Naive thymus-derived CD4-positive, alpha-beta T cell (primary cell): ENCODE data around the gene HDHD5. TPM values are rescaled to one million over a fixed set of nuclear protein-coding genes. Genes with fewer than 3 reads are reported as not detected.
A peak's percentile ranks its signal among the peaks of the same experiment; 100 is the strongest.

Source experiments
- ATAC-seq: fragments of 150-1000 bp; cut with Tn5 transposase; 2 replicates; pipeline ENCODE4 v1.10.0; 2021; ENCODE audit warnings: mild to moderate bottlenecking, moderate library complexity
- CTCF ChIA-PET: fragments of 350-600 bp; sonication (Branson Sonifier 250); formaldehyde crosslinking; loops from one replicate; lab custom pipeline; 2021; ENCODE audit warnings: antibody characterized with exemption; lab: Charles Lee
- POLR2A ChIA-PET: fragments of 350-600 bp; sonication (Branson Sonifier 250); formaldehyde crosslinking; loops from one replicate; lab custom pipeline; 2021; ENCODE audit warnings: antibody characterized with exemption, inconsistent platforms; lab: Charles Lee
- DNase-seq, 9 donors: peaks; one replicate each; pipeline versions ENCODE4 v3.0.0 to v3.0.0-alpha.2; 2020 to 2022; ENCODE audit warnings: mixed read lengths in 1 of 9
- H3K27ac ChIP-seq: one replicate; pipeline ENCODE4 v1.7.0; 2013; ENCODE audit warnings: mild to moderate bottlenecking, low read depth, low read length, moderate library complexity
- H3K27me3 ChIP-seq, 2 donors: one replicate each; pipeline ENCODE4 v1.7.0; 2013; ENCODE audit warnings: low read length in 2 of 2, mild to moderate bottlenecking in 2 of 2, moderate library complexity in 2 of 2; ENCODE audit not compliant: control insufficient read depth in 2 of 2, insufficient read depth in 2 of 2
- H3K36me3 ChIP-seq, 3 experiments: 1 replicate in 2 of 3; 2 replicates in 1 of 3; pipeline ENCODE4 v1.7.0; 2013; ENCODE audit warnings: low read length in 3 of 3, mild to moderate bottlenecking in 3 of 3, moderate library complexity in 1 of 3; ENCODE audit not compliant: insufficient read depth in 3 of 3, control insufficient read depth in 2 of 3
- H3K4me1 ChIP-seq, 2 donors: one replicate each; pipeline ENCODE4 v1.7.0; 2013; ENCODE audit warnings: low read length in 2 of 2, mild to moderate bottlenecking in 2 of 2, moderate library complexity in 1 of 2; ENCODE audit not compliant: control insufficient read depth in 2 of 2, insufficient read depth in 2 of 2
- H3K4me3 ChIP-seq: 2 replicates; pipeline ENCODE4 v1.7.0; 2013; ENCODE audit warnings: mild to moderate bottlenecking, low read length
- H3K9me3 ChIP-seq, 3 experiments: 1 replicate in 2 of 3; 2 replicates in 1 of 3; pipeline ENCODE4 v1.7.0; 2013; ENCODE audit warnings: low read length in 3 of 3; ENCODE audit not compliant: control insufficient read depth in 2 of 3
- H3K27ac Mint-ChIP-seq, 9 donors: one replicate each; pipeline ENCODE4 v1.8.0; 2020 to 2022; ENCODE audit warnings: mixed read lengths in 9 of 9, mild to moderate bottlenecking in 8 of 9, moderate library complexity in 5 of 9, inconsistent platforms in 2 of 9
- H3K27me3 Mint-ChIP-seq, 5 donors: one replicate each; pipeline ENCODE4 v1.8.0; 2021 to 2022; ENCODE audit warnings: mixed read lengths in 5 of 5, mild to moderate bottlenecking in 1 of 5
- H3K36me3 Mint-ChIP-seq, 5 donors: one replicate each; pipeline ENCODE4 v1.8.0; 2020 to 2022; ENCODE audit warnings: mixed read lengths in 5 of 5, mild to moderate bottlenecking in 3 of 5, inconsistent platforms in 1 of 5
- H3K4me1 Mint-ChIP-seq, 7 donors: one replicate each; pipeline ENCODE4 v1.8.0; 2020 to 2022; ENCODE audit warnings: mixed read lengths in 7 of 7, mild to moderate bottlenecking in 3 of 7, inconsistent platforms in 1 of 7
- H3K4me3 Mint-ChIP-seq, 10 donors: one replicate each; pipeline ENCODE4 v1.8.0; 2020 to 2022; ENCODE audit warnings: mild to moderate bottlenecking in 10 of 10, mixed read lengths in 10 of 10, moderate library complexity in 6 of 10, inconsistent platforms in 2 of 10
- H3K9me3 Mint-ChIP-seq, 11 donors: one replicate each; pipeline ENCODE4 v1.8.0; 2020 to 2022; ENCODE audit warnings: mixed read lengths in 11 of 11, mild to moderate bottlenecking in 4 of 11, inconsistent platforms in 1 of 11, moderate library complexity in 1 of 11
- intact Hi-C, 2 donors: fragments of 100-400 bp; cut with micrococcal nuclease; formaldehyde crosslinking; loops; one replicate each; pipeline ENCODE4 v1.15.1; 2023
- polyA plus RNA-seq, 2 donors: library from polyadenylated mRNA; unstranded; fragments of 300-500 nt; fragmentation: Illumina TruSeq; gene quantifications; one replicate each; pipeline ENCODE4 v1.2.3, GENCODE V29; 2021
- total RNA-seq, 6 experiments: library from RNA in 5 of 6; stranded (reverse) in 5 of 6; gene quantifications; 1 replicate in 5 of 6; 2 replicates in 1 of 6; pipeline ENCODE4 v1.2.3 and lab custom pipeline; 2021 to 2026

Gene HDHD5
- total and polyA plus RNA-seq, 7 experiments from 2014 or later, result 18.8 to 78.7 (median 28.0) TPM

DNA sequence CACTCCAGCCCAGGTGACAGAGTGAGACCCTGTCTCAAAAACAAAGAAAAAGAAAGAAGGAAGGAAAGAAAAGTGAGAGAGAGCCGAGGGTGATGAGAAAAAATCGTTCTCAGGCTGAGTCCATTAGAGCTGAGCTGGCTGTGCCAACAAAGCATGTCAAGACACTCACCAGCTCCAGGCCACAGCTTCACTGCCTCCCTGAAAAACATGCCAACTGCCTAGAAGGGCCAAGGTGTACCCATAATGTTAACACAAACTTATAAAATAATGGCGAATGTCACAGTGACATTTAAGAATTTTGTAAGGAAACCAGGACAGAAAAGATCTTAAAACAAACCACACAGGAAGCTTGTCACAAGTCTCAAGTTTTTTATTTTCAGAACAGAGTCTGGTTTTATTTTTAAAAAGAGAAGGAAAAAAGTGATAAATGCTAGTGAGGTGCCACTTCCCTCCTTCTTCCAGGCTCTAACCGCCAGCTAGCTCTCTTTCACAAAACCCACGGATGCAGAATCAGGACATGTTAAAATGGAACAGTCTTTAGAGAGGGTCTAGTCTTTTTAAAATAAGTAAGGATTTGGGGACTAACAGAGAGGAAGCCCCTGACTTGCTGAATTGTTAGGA lies 43.0 kb downstream of the HDHD5 start:
- H3K4me1 ChIP-seq, result peaks cover 39 to 59% of the 10 kb centered on the region in 2 donors
- H3K27me3 ChIP-seq, result no peaks in the 10 kb centered on the region
- Mint-ChIP-seq H3K4me1 (peaks cover 60 to 82% (median 77%) of the 10 kb centered on the region in 7 donors), H3K4me3 (peak overlapping the region; percentile 69 to 88 (median 74)), H3K36me3 (peaks cover 0 to 3% (median 0%) of the 10 kb centered on the region in 5 donors), H3K27ac (peak overlapping the region; percentile 63 to 92 (median 82)), H3K27me3 (peaks cover 0 to 12% (median 0%) of the 10 kb centered on the region in 5 donors), H3K9me3 (no peaks in the 10 kb centered on the region)
- peaks cover 0 to 5% (median 0%) of the 10 kb centered on the region in 3 experiments for H3K36me3 ChIP-seq
- no peak for ATAC-seq
- intact Hi-C loops, result loop anchor here (1.0 to 2.0 kb wide), 6 partner anchors 9 to 43 kb away; partner anchors contain the start of genes HDHD5 (in 2 of the 2) and IL17RA (in 1 of the 2)
- POLR2A ChIA-PET, result interaction anchor here (0.6 to 16.1 kb wide), 11 partner anchors 9 to 98 kb away, joined by 3 to 114 read pairs (median 3); no protein-coding TSS in a partner anchor
- CTCF ChIA-PET, result no interaction called here
- H3K27ac ChIP-seq, result peak overlapping the region; percentile 63
- H3K4me3 ChIP-seq, result peak overlapping the region; percentile 32
- H3K9me3 ChIP-seq, result no peaks in the 10 kb centered on the region
- DNase-seq, result peak in 4 of 9 donors; percentile 23 to 34 (median 24)

DNA sequence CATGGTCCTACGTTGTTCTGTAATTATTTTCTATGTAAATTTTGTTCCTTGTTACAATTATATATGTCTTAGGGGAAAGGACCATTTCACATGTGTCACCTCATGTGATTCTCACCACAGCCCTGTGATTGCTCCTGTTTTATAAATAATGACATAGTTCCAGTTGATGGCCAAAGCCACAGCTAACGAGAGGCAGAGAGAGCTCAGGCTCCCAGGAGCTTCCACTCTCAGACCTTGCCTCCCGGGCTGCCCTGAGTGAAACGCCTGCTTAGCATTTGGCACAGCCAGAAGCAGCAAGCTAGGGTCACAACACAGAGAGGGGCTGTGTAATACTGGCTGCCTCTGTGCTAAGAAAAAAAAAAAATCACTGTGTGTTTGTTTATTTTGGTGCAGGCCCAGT lies 43.8 kb downstream of the HDHD5 start:
- Histone ChIP-seq H3K36me3 (peaks cover 0 to 5% (median 0%) of the 10 kb centered on the region in 3 experiments), H3K27me3 (no peaks in the 10 kb centered on the region), H3K4me3 (no peak overlapping the region), H3K27ac (no peak overlapping the region), H3K9me3 (no peaks in the 10 kb centered on the region), H3K4me1 (peaks cover 39 to 59% of the 10 kb centered on the region in 2 donors)
- DNase-seq (no peak), ATAC-seq (no peak)
- peaks cover 0 to 12% (median 0%) of the 10 kb centered on the region in 5 donors for H3K27me3 Mint-ChIP-seq
- ChIA-PET POLR2A (interaction anchor here (1.0 to 16.1 kb wide), 7 partner anchors 9 to 78 kb away, joined by 3 to 114 read pairs (median 3); no protein-coding TSS in a partner anchor), CTCF (no interaction called here)
- H3K4me3 Mint-ChIP-seq, result peak overlapping the region in 7 of 10 donors; percentile 69 to 88 (median 74)
- peaks cover 65 to 90% (median 85%) of the 10 kb centered on the region in 7 donors for H3K4me1 Mint-ChIP-seq
- H3K27ac Mint-ChIP-seq, result peak overlapping the region in 8 of 9 donors; percentile 63 to 92 (median 78)
- H3K9me3 Mint-ChIP-seq, result no peaks in the 10 kb centered on the region
- H3K36me3 Mint-ChIP-seq, result peaks cover 0 to 9% (median 0%) of the 10 kb centered on the region in 5 donors
- intact Hi-C loops, result no loop called here

DNA sequence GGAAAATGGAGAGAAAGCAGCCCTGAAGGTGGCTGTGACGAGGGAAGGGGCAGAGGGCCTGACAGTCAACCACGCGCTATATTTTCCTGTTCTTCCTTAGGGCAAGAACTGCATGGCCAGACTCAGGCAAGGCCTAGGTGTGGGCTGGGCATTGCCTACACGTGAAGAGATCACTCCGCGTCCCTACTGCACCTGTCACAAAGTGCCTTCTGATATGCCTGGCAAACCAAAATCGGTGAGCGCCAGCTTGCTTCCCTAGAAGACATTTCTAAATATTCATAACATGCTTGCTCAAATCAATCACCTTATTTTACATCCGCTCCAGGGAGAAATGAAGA lies 44.2 kb downstream of the HDHD5 start:
- Histone ChIP-seq H3K9me3 (no peaks in the 10 kb centered on the region), H3K36me3 (peaks cover 0 to 8% (median 2%) of the 10 kb centered on the region in 3 experiments), H3K4me1 (peaks cover 39 to 58% of the 10 kb centered on the region in 2 donors), H3K27ac (no peak overlapping the region), H3K27me3 (no peaks in the 10 kb centered on the region), H3K4me3 (no peak overlapping the region)
- ChIA-PET CTCF (no interaction called here), POLR2A (interaction anchor here (1.1 to 16.1 kb wide), 4 partner anchors 8 to 27 kb away, joined by 3 to 114 read pairs (median 6); no protein-coding TSS in a partner anchor)
- DNase-seq, result no peak
- Mint-ChIP-seq H3K27ac (peak overlapping the region in 8 of 9 donors; percentile 52 to 92 (median 70)), H3K36me3 (peaks cover 0 to 10% (median 1%) of the 10 kb centered on the region in 5 donors), H3K4me3 (peak overlapping the region in 6 of 10 donors; percentile 12 to 78 (median 34)), H3K9me3 (no peaks in the 10 kb centered on the region), H3K4me1 (peaks cover 65 to 92% (median 85%) of the 10 kb centered on the region in 7 donors), H3K27me3 (peaks cover 0 to 11% (median 0%) of the 10 kb centered on the region in 5 donors)
- ATAC-seq, result no peak
- intact Hi-C loops, result no loop called here

DNA sequence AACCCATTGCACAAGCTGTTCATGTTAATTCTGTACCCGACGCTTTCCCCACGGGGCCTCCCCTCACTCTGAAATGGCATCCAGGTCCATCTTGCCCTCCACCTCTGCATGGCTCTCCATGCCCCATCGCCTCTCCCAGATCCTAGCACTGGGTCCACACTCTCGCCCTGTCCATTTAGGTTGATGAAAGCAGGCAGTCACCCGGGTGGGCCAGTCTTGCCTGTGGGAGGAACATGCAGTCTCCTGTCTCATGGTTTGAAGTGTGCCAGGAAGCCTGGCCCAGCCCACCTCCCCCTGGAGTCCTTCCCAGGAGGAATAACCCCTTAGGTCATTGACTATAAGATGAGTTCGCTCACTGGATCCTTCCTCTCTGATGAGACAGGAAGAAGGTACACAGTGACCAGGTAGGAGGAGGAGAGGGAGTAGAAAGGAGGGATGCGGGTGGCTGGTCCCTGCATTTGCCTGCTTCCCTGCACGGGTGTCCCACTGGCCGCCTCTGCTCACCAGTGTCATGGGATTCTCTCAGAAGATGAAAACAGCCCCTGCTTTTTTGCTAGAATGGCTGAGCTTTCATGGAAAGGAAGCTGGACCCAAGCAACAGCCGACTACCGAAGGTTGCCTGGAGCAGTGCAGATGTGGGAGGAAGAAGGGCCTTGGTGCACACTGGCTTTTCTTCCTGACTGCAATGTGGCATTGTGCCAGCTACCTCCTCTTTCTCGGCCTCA lies 44.7 kb downstream of the HDHD5 start:
- ATAC-seq (no peak), DNase-seq (no peak)
- peaks cover 65 to 97% (median 85%) of the 10 kb centered on the region in 7 donors for H3K4me1 Mint-ChIP-seq
- peak overlapping the region in 8 of 9 donors; percentile 63 to 92 (median 84) for H3K27ac Mint-ChIP-seq
- H3K9me3 Mint-ChIP-seq, result no peaks in the 10 kb centered on the region
- ChIA-PET POLR2A (interaction anchor here (0.7 to 16.1 kb wide), 6 partner anchors 8 to 27 kb away, joined by 3 to 114 read pairs (median 3); no protein-coding TSS in a partner anchor), CTCF (no interaction called here)
- no peak overlapping the region for H3K4me3 ChIP-seq
- peaks cover 0 to 13% (median 5%) of the 10 kb centered on the region in 3 experiments for H3K36me3 ChIP-seq
- H3K4me1 ChIP-seq, result peaks cover 34 to 53% of the 10 kb centered on the region in 2 donors
- no peaks in the 10 kb centered on the region for H3K27me3 ChIP-seq
- no peaks in the 10 kb centered on the region for H3K9me3 ChIP-seq
- intact Hi-C loops, result no loop called here
- no peak overlapping the region for H3K27ac ChIP-seq
- H3K27me3 Mint-ChIP-seq, result peaks cover 0 to 10% (median 0%) of the 10 kb centered on the region in 5 donors
- peak overlapping the region in 5 of 10 donors; percentile 25 to 78 (median 61) for H3K4me3 Mint-ChIP-seq
- peaks cover 0 to 12% (median 3%) of the 10 kb centered on the region in 5 donors for H3K36me3 Mint-ChIP-seq

DNA sequence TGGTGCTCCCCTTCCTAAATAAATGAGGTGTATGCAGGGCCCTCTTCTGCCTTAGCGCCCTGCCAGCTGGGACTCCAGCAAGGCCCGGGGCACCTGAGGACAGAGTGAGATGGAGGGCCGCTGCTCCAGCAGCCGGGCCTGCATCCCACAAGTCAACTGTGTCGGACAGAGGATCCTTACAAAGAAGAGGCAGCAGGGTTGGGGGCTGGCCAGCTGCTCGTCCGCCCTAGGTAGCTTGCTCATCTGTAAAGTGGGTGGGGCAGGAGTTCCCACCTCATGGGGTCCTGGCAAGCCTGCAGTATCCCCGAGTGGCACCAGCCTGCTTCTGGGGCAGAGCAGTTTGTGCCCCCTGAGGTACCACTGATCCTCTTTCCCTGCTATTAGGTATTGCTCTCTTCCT lies 45.5 kb downstream of the HDHD5 start:
- Histone ChIP-seq H3K9me3 (no peaks in the 10 kb centered on the region), H3K27ac (no peak overlapping the region), H3K4me1 (peaks cover 27 to 46% of the 10 kb centered on the region in 2 donors), H3K27me3 (no peaks in the 10 kb centered on the region), H3K36me3 (peaks cover 0 to 21% (median 5%) of the 10 kb centered on the region in 3 experiments), H3K4me3 (no peak overlapping the region)
- peaks cover 60 to 90% (median 79%) of the 10 kb centered on the region in 7 donors for H3K4me1 Mint-ChIP-seq
- ChIA-PET POLR2A (interaction anchor here (0.7 to 16.1 kb wide), 3 partner anchors 15 to 26 kb away, joined by 3 to 114 read pairs (median 3); no protein-coding TSS in a partner anchor), CTCF (no interaction called here)
- H3K27me3 Mint-ChIP-seq, result peaks cover 0 to 6% (median 0%) of the 10 kb centered on the region in 5 donors
- intact Hi-C loops, result no loop called here
- no peak for ATAC-seq
- no peak for DNase-seq
- peak overlapping the region in 6 of 9 donors; percentile 60 to 92 (median 78) for H3K27ac Mint-ChIP-seq
- peaks cover 0 to 12% (median 3%) of the 10 kb centered on the region in 5 donors for H3K36me3 Mint-ChIP-seq
- no peak overlapping the region for H3K4me3 Mint-ChIP-seq
- no peaks in the 10 kb centered on the region for H3K9me3 Mint-ChIP-seq

DNA sequence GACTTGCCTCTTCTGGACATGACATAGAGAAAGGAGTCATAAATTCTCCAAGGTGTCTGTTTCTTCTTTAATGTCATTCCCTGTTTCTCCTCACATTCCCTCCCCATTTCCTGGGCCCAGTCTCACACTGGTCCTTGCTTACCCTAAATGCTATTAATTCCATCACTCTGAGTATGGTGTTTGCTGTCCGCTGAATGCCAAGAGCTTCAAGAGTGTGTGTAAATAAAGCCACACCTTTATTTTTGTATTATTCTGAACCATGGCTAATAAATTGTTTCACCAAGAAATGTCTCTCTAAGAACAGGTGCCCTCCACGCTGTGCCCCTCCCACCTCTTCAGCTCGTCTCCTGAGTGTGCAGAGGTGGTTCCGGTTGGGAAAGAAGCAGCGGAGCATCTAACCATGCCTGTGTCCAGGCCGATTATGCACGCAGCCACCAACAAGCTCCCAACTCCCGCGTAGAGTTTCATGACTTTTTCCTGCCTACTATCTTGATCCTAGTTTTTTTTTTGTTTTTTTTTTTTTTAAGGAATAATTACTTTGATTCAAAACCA lies 46.5 kb downstream of the HDHD5 start:
- DNase-seq (no peak), ATAC-seq (no peak)
- peaks cover 53 to 85% (median 72%) of the 10 kb centered on the region in 7 donors for H3K4me1 Mint-ChIP-seq
- H3K36me3 Mint-ChIP-seq, result peaks cover 0 to 13% (median 3%) of the 10 kb centered on the region in 5 donors
- intact Hi-C loops, result no loop called here
- Histone ChIP-seq H3K4me3 (no peak overlapping the region), H3K4me1 (peaks cover 16 to 38% of the 10 kb centered on the region in 2 donors), H3K27ac (no peak overlapping the region), H3K36me3 (peaks cover 0 to 31% (median 5%) of the 10 kb centered on the region in 3 experiments), H3K27me3 (no peaks in the 10 kb centered on the region), H3K9me3 (no peaks in the 10 kb centered on the region)
- H3K9me3 Mint-ChIP-seq, result no peaks in the 10 kb centered on the region
- no peak overlapping the region for H3K4me3 Mint-ChIP-seq
- peak overlapping the region in 8 of 9 donors; percentile 17 to 92 (median 67) for H3K27ac Mint-ChIP-seq
- no peaks in the 10 kb centered on the region for H3K27me3 Mint-ChIP-seq
- POLR2A ChIA-PET, result interaction anchor here (16.1 kb wide), 1 partner anchor 25 kb away, joined by 114 read pairs; no protein-coding TSS in a partner anchor
- CTCF ChIA-PET, result interaction anchor here (0.6 kb wide), 1 partner anchor 23 kb away, joined by 4 read pairs; no protein-coding TSS in a partner anchor
